Gastrocnemius medialis (tissue), 4 donors: Measurements from ENCODE around the gene PSMC5.

Experiments
- CTCF ChIP-seq, 5 experiments: fragments of 450-650 bp in 3 of 5; fragments of 200-600 bp in 2 of 5; sonication (generic) in 2 of 5; IDR thresholded peaks in 4 of 5; conservative IDR thresholded peaks in 1 of 5; 1 replicate in 4 of 5; 2 replicates in 1 of 5; pipeline ENCODE4 v1.5.1; 2016 to 2019; ENCODE audit warnings: antibody characterized with exemption in 5 of 5, mild to moderate bottlenecking in 3 of 5, moderate library complexity in 3 of 5
- POLR2A ChIP-seq, 2 donors: fragments of 450-650 bp; IDR thresholded peaks; one replicate each; pipeline ENCODE4 v1.6.1; 2017; ENCODE audit warnings: antibody characterized with exemption in 2 of 2, mild to moderate bottlenecking in 2 of 2, moderate library complexity in 2 of 2

GRCh38 chr17:63826468-63827001 lies 696 bp upstream of the PSMC5 start:
- no peak for TF ChIP-seq POLR2A (IDR thresholded peaks at IDR 0.05)
- no peak for TF ChIP-seq CTCF (IDR thresholded peaks at IDR 0.05 in 4 of 5, conservative IDR thresholded peaks at IDR 0.05 in 1 of 5)
